Neural crest cell (in vitro differentiated cells): Measurements from ENCODE around the gene CPPED1. TPM values are rescaled to one million over a fixed set of nuclear protein-coding genes. Genes with fewer than 3 reads are reported as not detected.

Experiments
- DNase-seq: peaks from one replicate; pipeline ENCODE4 v3.0.0; 2021; ENCODE audit warnings: low read depth, mixed read lengths, low spot score
- H3K27ac Mint-ChIP-seq: one replicate; pipeline ENCODE4 v1.8.0; 2021; ENCODE audit warnings: mild to moderate bottlenecking, mixed read lengths; ENCODE audit not compliant: unreplicated experiment
- H3K27me3 Mint-ChIP-seq: 2 replicates; pipeline ENCODE4 v1.8.0; 2021; ENCODE audit warnings: low read depth, mild to moderate bottlenecking, mixed read lengths
- H3K36me3 Mint-ChIP-seq: 2 replicates; pipeline ENCODE4 v1.8.0; 2021; ENCODE audit warnings: low read depth, mild to moderate bottlenecking, mixed read lengths
- H3K4me1 Mint-ChIP-seq: 2 replicates; pipeline ENCODE4 v1.8.0; 2021; ENCODE audit warnings: mixed read lengths
- H3K4me3 Mint-ChIP-seq: one replicate; pipeline ENCODE4 v1.8.0; 2021; ENCODE audit warnings: mild to moderate bottlenecking, mixed read lengths
- H3K9me3 Mint-ChIP-seq: 2 replicates; pipeline ENCODE4 v1.8.0; 2021; ENCODE audit warnings: mixed read lengths
- total RNA-seq: library from RNA; stranded (reverse); gene quantifications from 2 replicates; pipeline ENCODE4 v1.2.1, GENCODE V29; 2021
- TF ChIP-seq, protein P1 (sequence below): fragments of 200-600 bp; sonication (generic); conservative IDR thresholded peaks from 2 replicates; pipeline ENCODE4 v1.5.0; 2021; ENCODE audit warnings: antibody characterized with exemption, mild to moderate bottlenecking

Gene CPPED1
- total RNA-seq, 1 donor from 2014 or later, result 6.9 TPM

DNA sequence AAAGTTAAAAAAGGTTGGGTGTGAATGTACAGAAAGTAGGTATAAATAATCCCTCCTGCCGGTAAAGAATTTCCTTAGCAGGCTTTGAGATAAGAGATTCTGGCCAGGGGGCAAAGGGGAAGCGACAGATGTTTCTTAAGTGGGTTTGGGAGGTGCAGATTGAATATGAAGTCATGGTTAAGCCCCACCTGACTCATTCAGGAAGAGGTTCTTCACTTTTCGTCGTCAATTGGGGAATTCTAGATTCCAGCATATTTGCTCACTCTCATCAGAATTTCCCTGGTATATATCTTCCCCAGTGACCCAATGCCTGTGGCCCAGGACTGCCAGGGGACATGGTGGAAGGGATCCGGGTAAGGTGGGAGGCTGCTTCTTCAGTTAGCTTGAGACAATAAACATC lies 127.8 kb downstream of the CPPED1 start:
- Mint-ChIP-seq H3K27ac (no peak overlapping the region), H3K4me3 (no peak overlapping the region), H3K27me3 (no peaks in the 10 kb centered on the region), H3K4me1 (no peaks in the 10 kb centered on the region), H3K36me3 (peaks cover 4% of the 10 kb centered on the region), H3K9me3 (peaks cover 4% of the 10 kb centered on the region)
- TF ChIP-seq, protein P1, sequence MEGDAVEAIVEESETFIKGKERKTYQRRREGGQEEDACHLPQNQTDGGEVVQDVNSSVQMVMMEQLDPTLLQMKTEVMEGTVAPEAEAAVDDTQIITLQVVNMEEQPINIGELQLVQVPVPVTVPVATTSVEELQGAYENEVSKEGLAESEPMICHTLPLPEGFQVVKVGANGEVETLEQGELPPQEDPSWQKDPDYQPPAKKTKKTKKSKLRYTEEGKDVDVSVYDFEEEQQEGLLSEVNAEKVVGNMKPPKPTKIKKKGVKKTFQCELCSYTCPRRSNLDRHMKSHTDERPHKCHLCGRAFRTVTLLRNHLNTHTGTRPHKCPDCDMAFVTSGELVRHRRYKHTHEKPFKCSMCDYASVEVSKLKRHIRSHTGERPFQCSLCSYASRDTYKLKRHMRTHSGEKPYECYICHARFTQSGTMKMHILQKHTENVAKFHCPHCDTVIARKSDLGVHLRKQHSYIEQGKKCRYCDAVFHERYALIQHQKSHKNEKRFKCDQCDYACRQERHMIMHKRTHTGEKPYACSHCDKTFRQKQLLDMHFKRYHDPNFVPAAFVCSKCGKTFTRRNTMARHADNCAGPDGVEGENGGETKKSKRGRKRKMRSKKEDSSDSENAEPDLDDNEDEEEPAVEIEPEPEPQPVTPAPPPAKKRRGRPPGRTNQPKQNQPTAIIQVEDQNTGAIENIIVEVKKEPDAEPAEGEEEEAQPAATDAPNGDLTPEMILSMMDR, result no peak
- no peak for DNase-seq

DNA sequence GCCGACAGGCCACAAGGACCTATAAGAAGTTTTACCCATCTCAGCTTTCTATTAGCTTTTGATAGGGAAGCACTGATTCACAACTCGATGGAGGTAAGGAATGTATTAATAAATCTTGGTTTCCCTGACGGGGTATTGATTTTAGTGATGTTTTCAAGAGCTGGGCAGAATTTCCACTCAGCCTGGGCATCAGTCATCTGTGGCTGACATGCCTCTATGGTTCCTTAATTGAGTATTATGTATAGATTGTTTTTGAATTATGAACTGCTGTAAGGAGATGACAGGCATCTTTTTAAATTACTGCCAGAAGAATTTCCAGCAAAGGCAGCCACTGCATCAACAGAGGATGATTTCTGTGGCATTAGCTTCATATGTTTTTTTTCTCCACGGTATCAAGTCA lies 128.6 kb downstream of the CPPED1 start:
- no peak for DNase-seq
- Mint-ChIP-seq H3K9me3 (peaks cover 4% of the 10 kb centered on the region), H3K36me3 (peaks cover 4% of the 10 kb centered on the region), H3K27ac (no peak overlapping the region), H3K4me3 (no peak overlapping the region), H3K4me1 (no peaks in the 10 kb centered on the region), H3K27me3 (no peaks in the 10 kb centered on the region)
- TF ChIP-seq, protein P1, result no peak

DNA sequence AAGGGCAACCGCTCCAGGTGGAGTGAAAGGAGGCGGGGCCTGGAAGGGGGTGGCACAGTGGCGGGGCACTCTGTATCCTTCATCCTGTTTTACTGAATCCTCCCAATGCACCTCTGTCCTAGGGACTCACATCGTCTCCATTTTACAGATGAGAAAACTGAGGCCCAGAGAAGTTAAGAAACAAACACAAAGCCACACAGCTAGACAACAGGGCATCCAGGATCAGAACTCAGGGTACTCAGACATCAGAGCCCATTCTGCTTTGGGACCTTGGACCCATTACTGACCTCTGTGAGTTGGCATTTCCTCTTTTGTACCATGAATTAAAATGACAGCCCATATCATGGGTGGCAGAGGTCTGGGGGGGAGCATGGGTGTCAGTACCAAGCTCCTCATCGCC lies 129.2 kb downstream of the CPPED1 start:
- peaks cover 4% of the 10 kb centered on the region for H3K9me3 Mint-ChIP-seq

DNA sequence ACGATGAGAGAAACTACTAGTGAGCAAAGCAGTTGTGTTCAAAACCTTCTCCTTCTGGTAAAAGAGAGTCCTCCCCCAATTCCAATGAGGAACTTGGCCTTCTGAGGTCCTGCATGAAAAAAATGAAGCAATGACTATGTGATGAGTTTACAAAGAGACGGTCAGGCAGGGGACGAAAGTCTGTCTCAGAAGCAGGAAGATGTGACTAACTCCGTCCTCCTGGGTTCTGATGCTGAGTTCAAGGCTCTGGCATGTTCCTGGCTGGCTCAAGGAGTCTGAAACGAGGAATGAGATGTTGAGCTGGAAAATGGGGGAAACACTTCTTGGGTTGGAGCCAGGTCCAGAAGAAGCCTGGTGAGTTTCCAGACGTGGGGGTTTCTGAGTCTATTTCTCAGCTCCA lies 129.6 kb downstream of the CPPED1 start:
- no peaks in the 10 kb centered on the region for H3K4me1 Mint-ChIP-seq
- H3K27me3 Mint-ChIP-seq, result no peaks in the 10 kb centered on the region
- no peak for DNase-seq
- peaks cover 7% of the 10 kb centered on the region for H3K36me3 Mint-ChIP-seq
- TF ChIP-seq, protein P1, result no peak
- no peak overlapping the region for H3K4me3 Mint-ChIP-seq
- peaks cover 6% of the 10 kb centered on the region for H3K9me3 Mint-ChIP-seq
- H3K27ac Mint-ChIP-seq, result no peak overlapping the region

More for the DNA sequence above, 129.2 kb downstream of the CPPED1 start:
- Mint-ChIP-seq H3K27ac (no peak overlapping the region), H3K4me1 (no peaks in the 10 kb centered on the region), H3K27me3 (no peaks in the 10 kb centered on the region), H3K4me3 (no peak overlapping the region), H3K36me3 (peaks cover 4% of the 10 kb centered on the region)
- TF ChIP-seq, protein P1, result no peak
- DNase-seq, result no peak

DNA sequence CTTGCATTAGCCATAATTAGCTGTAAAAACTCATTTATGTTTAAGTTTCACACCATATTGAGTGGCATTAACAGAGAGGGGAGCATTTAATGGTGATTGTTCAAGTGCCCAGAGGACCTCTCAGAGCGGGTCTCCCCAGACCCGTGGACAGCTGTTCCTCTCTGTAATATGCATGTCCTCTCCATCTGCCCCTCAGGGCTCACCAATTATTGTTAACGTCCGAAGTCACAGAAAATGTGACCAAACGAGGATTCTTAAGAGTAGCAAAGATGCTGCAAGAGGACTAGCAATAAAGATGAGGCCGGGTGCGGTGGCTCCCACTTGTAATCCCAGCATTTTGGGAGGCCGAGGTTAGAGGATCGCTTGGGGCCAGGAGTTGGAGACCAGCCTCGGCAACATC lies 130.2 kb downstream of the CPPED1 start:
- no peak for DNase-seq
- no peaks in the 10 kb centered on the region for H3K27me3 Mint-ChIP-seq
- TF ChIP-seq, protein P1, result no peak
- H3K4me3 Mint-ChIP-seq, result no peak overlapping the region
- H3K4me1 Mint-ChIP-seq, result no peaks in the 10 kb centered on the region
- no peak overlapping the region for H3K27ac Mint-ChIP-seq
- H3K36me3 Mint-ChIP-seq, result peaks cover 11% of the 10 kb centered on the region
- H3K9me3 Mint-ChIP-seq, result peaks cover 11% of the 10 kb centered on the region

DNA sequence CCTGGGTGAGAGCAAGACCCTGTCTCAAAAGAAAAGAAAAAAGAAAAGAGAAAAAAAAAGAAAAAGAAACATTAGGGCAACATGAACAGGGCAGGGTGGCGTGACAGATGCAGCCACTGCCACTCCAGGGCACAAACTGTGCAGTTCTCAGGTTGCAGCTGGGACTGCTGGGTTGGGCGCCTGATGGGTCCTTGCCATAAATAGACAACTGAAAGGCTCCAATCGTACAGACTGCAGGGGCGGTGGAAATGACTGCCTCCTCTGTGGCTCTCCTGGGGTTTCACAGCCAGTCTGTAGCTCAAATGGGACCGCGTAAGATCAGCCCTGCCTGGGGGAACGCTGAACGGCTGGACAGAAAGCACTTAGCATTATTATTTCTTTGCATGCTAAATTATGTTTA lies 130.7 kb downstream of the CPPED1 start:
- no peak for DNase-seq
- TF ChIP-seq, protein P1, result no peak
- Mint-ChIP-seq H3K9me3 (peaks cover 10% of the 10 kb centered on the region), H3K27ac (no peak overlapping the region), H3K4me3 (no peak overlapping the region), H3K36me3 (peaks cover 8% of the 10 kb centered on the region), H3K27me3 (no peaks in the 10 kb centered on the region), H3K4me1 (no peaks in the 10 kb centered on the region)
